ES-I3 (cell line): ENCODE results near the gene C19orf25.

ENCODE experiments used
- H3K36me3 ChIP-seq: 2 replicates; pipeline ENCODE4 v1.6.1; 2013; ENCODE audit warnings: mild to moderate bottlenecking, low read length, control low read depth, moderate library complexity; ENCODE audit not compliant: insufficient read depth
- H3K4me1 ChIP-seq: 2 replicates; pipeline ENCODE4 v1.6.1; 2013; ENCODE audit warnings: mild to moderate bottlenecking, control low read depth, low read length; ENCODE audit not compliant: insufficient read depth
- H3K9ac ChIP-seq: 2 replicates; pipeline ENCODE4 v1.6.1; 2013; ENCODE audit warnings: low read depth, mild to moderate bottlenecking, low read length, moderate library complexity
- H3K9me3 ChIP-seq: 2 replicates; pipeline ENCODE4 v1.6.1; 2013; ENCODE audit warnings: mild to moderate bottlenecking, low read length, moderate library complexity; ENCODE audit not compliant: control insufficient read depth, insufficient read depth

The C19orf25 gene

GRCh38 chr19:1518471-1518870, 39.5 kb upstream of the C19orf25 start:
- Histone ChIP-seq H3K4me1 (no peaks in the 10 kb centered on the region), H3K9me3 (no peaks in the 10 kb centered on the region), H3K9ac (no peak overlapping the region), H3K36me3 (no peaks in the 10 kb centered on the region)

GRCh38 chr19:1516395-1516753, 37.4 kb upstream of the C19orf25 start:
- no peaks in the 10 kb centered on the region for H3K9me3 ChIP-seq
- H3K4me1 ChIP-seq: no peaks in the 10 kb centered on the region
- H3K36me3 ChIP-seq: no peaks in the 10 kb centered on the region
- no peak overlapping the region for H3K9ac ChIP-seq

- Histone ChIP-seq H3K4me1 (no peaks in the 10 kb centered on the region), H3K9me3 (no peaks in the 10 kb centered on the region), H3K9ac (no peak overlapping the region)
Observed at GRCh38 chr19:1514986-1515721, 36.1 kb upstream of the C19orf25 start.

GRCh38 chr19:1514295-1514661, 35.3 kb upstream of the C19orf25 start:
- Histone ChIP-seq H3K9me3 (no peaks in the 10 kb centered on the region), H3K4me1 (no peaks in the 10 kb centered on the region), H3K9ac (no peak overlapping the region), H3K36me3 (no peaks in the 10 kb centered on the region)

More at GRCh38 chr19:1514986-1515721, 36.1 kb upstream of the C19orf25 start:
- H3K36me3 ChIP-seq: no peaks in the 10 kb centered on the region

- no peaks in the 10 kb centered on the region for H3K36me3 ChIP-seq
- H3K9ac ChIP-seq: peak overlapping the region; percentile 24; the same call in 1 of the 2 replicates
- no peaks in the 10 kb centered on the region for H3K9me3 ChIP-seq
- H3K4me1 ChIP-seq: no peaks in the 10 kb centered on the region
Observed at GRCh38 chr19:1513499-1514294, 34.7 kb upstream of the C19orf25 start.

GRCh38 chr19:1512671-1513498, 33.9 kb upstream of the C19orf25 start, which contains the start of gene ADAMTSL5:
Gene ADAMTSL5 (minus strand): TSS chr19:1513019. CDS start chr19:1510943, 2,076 bp downstream.
- no peaks in the 10 kb centered on the region for H3K36me3 ChIP-seq
- H3K4me1 ChIP-seq: no peaks in the 10 kb centered on the region
- no peaks in the 10 kb centered on the region for H3K9me3 ChIP-seq
- H3K9ac ChIP-seq: peak within 1 kb of the TSS; percentile 24; the same call in 1 of the 2 replicates

GRCh38 chr19:1511318-1512317, 32.6 kb upstream of the C19orf25 start:
- Histone ChIP-seq H3K36me3 (no peaks in the 10 kb centered on the region), H3K9ac (no peak overlapping the region), H3K4me1 (no peaks in the 10 kb centered on the region), H3K9me3 (no peaks in the 10 kb centered on the region)

GRCh38 chr19:1510807-1511206, 31.8 kb upstream of the C19orf25 start:
- no peaks in the 10 kb centered on the region for H3K4me1 ChIP-seq
- H3K9ac ChIP-seq: no peak overlapping the region
- H3K9me3 ChIP-seq: no peaks in the 10 kb centered on the region
- no peaks in the 10 kb centered on the region for H3K36me3 ChIP-seq

GRCh38 chr19:1510442-1510806, 31.4 kb upstream of the C19orf25 start:
- H3K9ac ChIP-seq: no peak overlapping the region
- no peaks in the 10 kb centered on the region for H3K36me3 ChIP-seq
- H3K4me1 ChIP-seq: no peaks in the 10 kb centered on the region
- no peaks in the 10 kb centered on the region for H3K9me3 ChIP-seq

GRCh38 chr19:1509602-1510441, 30.8 kb upstream of the C19orf25 start:
- no peaks in the 10 kb centered on the region for H3K4me1 ChIP-seq
- H3K9me3 ChIP-seq: no peaks in the 10 kb centered on the region
- H3K9ac ChIP-seq: no peak overlapping the region
- no peaks in the 10 kb centered on the region for H3K36me3 ChIP-seq

- Histone ChIP-seq H3K36me3 (no peaks in the 10 kb centered on the region), H3K4me1 (no peaks in the 10 kb centered on the region; the same call in 1 of the 2 replicates), H3K9ac (peak overlapping the region; percentile 36; the same call in 1 of the 2 replicates), H3K9me3 (no peaks in the 10 kb centered on the region)
Observed at GRCh38 chr19:1508507-1508856, 29.5 kb upstream of the C19orf25 start.

- Histone ChIP-seq H3K4me1 (peaks cover 3% of the 10 kb centered on the region; the same call in 1 of the 2 replicates), H3K36me3 (no peaks in the 10 kb centered on the region), H3K9ac (peak overlapping the region; percentile 63)
Observed at GRCh38 chr19:1507763-1508506, 28.9 kb upstream of the C19orf25 start.

More at GRCh38 chr19:1507763-1508506, 28.9 kb upstream of the C19orf25 start:
- H3K9me3 ChIP-seq: no peaks in the 10 kb centered on the region
